Activated CD4-positive, alpha-beta memory T cell treated with anti-CD3 and anti-CD28 coated beads, Interleukin-2, amount 10 ng/mL, durations not matched to agents 7 days and 5 days (primary cell): ENCODE results near the gene ANKRD6. TPM values are rescaled to one million over a fixed set of nuclear protein-coding genes. Genes with fewer than 3 reads are reported as not detected.

ENCODE experiments used
- CTCF ChIA-PET: fragments of 350-600 bp; sonication (Branson Sonifier 250); formaldehyde crosslinking; loops from one replicate; lab custom pipeline; 2021; ENCODE audit warnings: antibody characterized with exemption, inconsistent platforms; lab: Charles Lee
- POLR2A ChIA-PET: fragments of 350-600 bp; sonication (Branson Sonifier 250); formaldehyde crosslinking; loops from one replicate; lab custom pipeline; 2021; ENCODE audit warnings: antibody characterized with exemption; lab: Charles Lee
- DNase-seq: peaks from one replicate; pipeline ENCODE4 v3.0.0-alpha.2; 2020
- H3K27ac Mint-ChIP-seq: one replicate; pipeline ENCODE4 v1.8.0; 2021; ENCODE audit warnings: mild to moderate bottlenecking, mixed read lengths
- H3K27me3 Mint-ChIP-seq: one replicate; pipeline ENCODE4 v1.8.0; 2021; ENCODE audit warnings: mixed read lengths
- H3K36me3 Mint-ChIP-seq: one replicate; pipeline ENCODE4 v1.8.0; 2021; ENCODE audit warnings: low read depth, mixed read lengths
- H3K4me1 Mint-ChIP-seq: one replicate; pipeline ENCODE4 v1.8.0; 2021; ENCODE audit warnings: mixed read lengths
- H3K4me3 Mint-ChIP-seq: one replicate; pipeline ENCODE4 v1.8.0; 2021; ENCODE audit warnings: mild to moderate bottlenecking, mixed read lengths
- H3K9me3 Mint-ChIP-seq: one replicate; pipeline ENCODE4 v1.8.0; 2021; ENCODE audit warnings: mixed read lengths
- total RNA-seq, 2 experiments: library from RNA; stranded (reverse); gene quantifications; one replicate each; pipeline ENCODE4 v1.2.3, GENCODE V29; 2021

ANKRD6 gene
- total RNA-seq, 2 experiments from 2014 or later: 4.2 to 4.8 TPM

DNA sequence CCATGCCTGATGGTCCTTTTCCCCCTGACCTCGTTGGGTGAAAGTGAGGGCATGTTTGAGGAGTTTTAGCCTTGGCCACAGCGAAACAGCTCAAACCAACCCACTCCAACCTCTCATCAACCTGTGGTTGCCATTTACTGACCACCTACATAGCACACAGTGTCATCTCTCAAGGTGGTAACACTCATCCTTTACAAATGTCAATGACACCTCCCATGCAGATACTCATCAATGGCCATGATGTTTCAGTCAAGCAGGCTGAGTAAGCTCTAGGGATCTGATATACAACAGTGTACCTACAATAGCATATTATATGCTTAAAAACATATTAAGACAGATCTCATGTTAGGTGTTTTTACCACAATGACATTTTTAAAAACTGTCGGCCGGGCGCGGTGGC, 30.2 kb upstream of the ANKRD6 start:
- no peak for DNase-seq

DNA sequence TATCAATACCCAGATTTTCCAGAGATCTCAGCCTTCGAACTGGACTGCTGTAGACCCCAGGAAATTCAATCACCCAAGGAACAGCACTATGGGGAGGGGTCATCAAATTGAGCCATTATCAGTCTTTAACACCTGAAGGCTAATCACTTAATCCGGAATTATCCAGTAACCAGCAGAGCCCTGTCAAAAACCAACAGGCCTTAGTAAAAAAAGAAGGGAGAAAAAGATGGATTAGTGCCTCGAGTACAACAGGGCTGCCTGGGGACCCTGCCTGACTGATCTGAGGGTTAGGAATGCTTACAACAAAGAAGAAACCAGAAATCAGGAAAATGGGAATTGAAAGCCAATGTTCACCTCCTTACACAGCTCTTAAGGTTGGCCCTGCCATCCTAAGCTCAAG, 28.4 kb upstream of the ANKRD6 start:
- H3K27me3 Mint-ChIP-seq: peaks cover 8% of the 10 kb centered on the region
- H3K9me3 Mint-ChIP-seq: no peaks in the 10 kb centered on the region
- ChIA-PET CTCF (interaction anchor here (1.4 kb wide), 1 partner anchor 32 kb away, joined by 7 read pairs; no protein-coding TSS in a partner anchor), POLR2A (no interaction called here)
- no peak overlapping the region for H3K27ac Mint-ChIP-seq
- no peaks in the 10 kb centered on the region for H3K36me3 Mint-ChIP-seq
- no peak for DNase-seq
- H3K4me1 Mint-ChIP-seq: peaks cover 3% of the 10 kb centered on the region
- no peak overlapping the region for H3K4me3 Mint-ChIP-seq

More for the DNA sequence above, 30.2 kb upstream of the ANKRD6 start:
- H3K9me3 Mint-ChIP-seq: no peaks in the 10 kb centered on the region
- H3K4me1 Mint-ChIP-seq: peaks cover 3% of the 10 kb centered on the region
- ChIA-PET CTCF (interaction anchor here (0.9 to 1.6 kb wide), 2 partner anchors 18 to 76 kb away, joined by 3 to 4 read pairs; no protein-coding TSS in a partner anchor), POLR2A (no interaction called here)
- H3K36me3 Mint-ChIP-seq: no peaks in the 10 kb centered on the region
- no peak overlapping the region for H3K4me3 Mint-ChIP-seq
- no peak overlapping the region for H3K27ac Mint-ChIP-seq
- peaks cover 5% of the 10 kb centered on the region for H3K27me3 Mint-ChIP-seq

DNA sequence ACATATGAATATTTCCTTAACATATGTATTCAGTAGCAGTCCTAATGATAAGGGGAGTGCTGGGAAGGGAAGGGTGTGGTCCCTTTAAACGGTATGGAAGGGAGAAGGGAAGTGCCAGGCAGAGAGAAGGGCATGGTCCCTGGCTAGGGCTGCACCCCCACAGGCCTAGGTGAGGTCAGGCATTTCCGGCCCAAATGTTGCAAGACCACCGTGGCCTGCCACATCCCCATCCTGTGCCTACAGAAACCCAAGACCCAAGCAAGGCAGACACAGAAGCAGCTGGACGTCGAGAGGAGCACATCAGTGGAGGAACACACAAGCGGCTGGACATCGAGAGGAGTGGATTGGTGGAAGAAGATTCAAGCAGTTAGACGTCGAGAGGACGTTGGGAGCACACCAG, 26.8 kb upstream of the ANKRD6 start:
- Mint-ChIP-seq H3K36me3 (no peaks in the 10 kb centered on the region), H3K27me3 (peaks cover 17% of the 10 kb centered on the region), H3K4me3 (no peak overlapping the region), H3K27ac (no peak overlapping the region), H3K4me1 (peaks cover 11% of the 10 kb centered on the region), H3K9me3 (no peaks in the 10 kb centered on the region)
- no peak for DNase-seq
- ChIA-PET POLR2A (no interaction called here), CTCF (no interaction called here)

DNA sequence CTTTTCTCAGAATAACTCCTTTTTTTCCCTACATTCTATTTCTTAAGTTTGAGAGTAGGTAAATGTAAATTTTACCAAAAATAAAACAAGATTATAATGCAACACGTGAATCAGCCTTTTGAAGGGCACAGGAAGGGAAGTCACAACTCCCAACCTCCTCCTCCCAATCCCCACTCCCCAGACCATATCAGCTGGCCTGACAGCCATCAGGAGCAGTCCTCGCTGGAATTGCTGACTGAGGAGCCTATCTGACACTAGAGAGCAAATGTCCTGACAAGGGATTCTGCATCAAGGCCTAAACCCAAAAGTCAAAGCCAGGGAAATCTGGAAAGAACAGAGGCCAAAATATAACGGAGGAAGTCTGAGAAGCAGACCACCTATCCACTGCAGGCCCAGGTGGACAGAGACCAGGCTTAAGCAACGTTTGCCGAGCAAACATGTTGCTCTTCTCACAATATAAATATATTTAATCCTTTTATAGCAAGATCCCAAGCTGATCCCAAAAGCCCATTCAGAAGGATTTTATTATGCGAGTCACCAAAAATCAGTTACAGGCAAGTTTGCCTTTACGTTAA, 23.4 kb upstream of the ANKRD6 start:
- Mint-ChIP-seq H3K27me3 (peaks cover 37% of the 10 kb centered on the region), H3K9me3 (no peaks in the 10 kb centered on the region), H3K4me1 (peaks cover 21% of the 10 kb centered on the region), H3K36me3 (no peaks in the 10 kb centered on the region), H3K27ac (no peak overlapping the region), H3K4me3 (no peak overlapping the region)
- DNase-seq: no peak
- CTCF ChIA-PET: interaction anchor here (1.3 kb wide), 1 partner anchor 38 kb away, joined by 4 read pairs; no protein-coding TSS in a partner anchor
- POLR2A ChIA-PET: interaction anchor here (1.1 to 3.0 kb wide), 3 partner anchors 33 to 330 kb away, joined by 3 to 12 read pairs (median 3); partner anchors contain the start of gene PNRC1

DNA sequence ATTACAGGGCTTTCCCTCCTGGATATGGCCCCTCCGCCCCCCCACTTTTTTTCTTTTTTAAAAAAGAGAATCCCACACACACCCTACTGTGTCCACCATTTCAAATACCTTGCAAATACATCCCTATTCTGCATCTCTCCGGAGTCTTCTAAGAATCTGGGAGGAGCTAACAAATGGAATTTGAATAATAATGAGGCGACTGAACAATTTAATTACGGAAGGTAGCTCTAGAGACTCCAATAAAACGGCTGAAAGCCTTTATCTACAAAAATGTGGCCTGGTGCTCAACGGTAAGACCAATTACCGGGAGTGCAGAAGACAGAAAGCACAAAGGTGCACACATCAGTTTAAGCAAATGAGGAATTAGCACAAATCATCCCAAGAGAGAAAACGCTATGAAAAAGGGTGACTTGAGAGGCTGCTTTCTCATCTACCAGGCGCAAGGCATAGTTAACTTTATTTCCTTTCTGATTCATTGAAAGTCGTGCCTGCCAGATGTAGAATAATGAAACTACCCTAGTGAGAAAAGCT, 22.7 kb upstream of the ANKRD6 start:
- no peak for DNase-seq
- CTCF ChIA-PET: interaction anchor here (1.3 kb wide), 1 partner anchor 38 kb away, joined by 4 read pairs; no protein-coding TSS in a partner anchor
- no peak overlapping the region for H3K27ac Mint-ChIP-seq
- H3K4me1 Mint-ChIP-seq: peaks cover 21% of the 10 kb centered on the region
- H3K9me3 Mint-ChIP-seq: no peaks in the 10 kb centered on the region
- peak overlapping the region; percentile 71 for H3K4me3 Mint-ChIP-seq
- POLR2A ChIA-PET: interaction anchor here (1.1 to 3.0 kb wide), 5 partner anchors 34 to 330 kb away, joined by 3 to 12 read pairs (median 3); partner anchors contain the start of gene PNRC1
- peaks cover 41% of the 10 kb centered on the region for H3K27me3 Mint-ChIP-seq
- no peaks in the 10 kb centered on the region for H3K36me3 Mint-ChIP-seq

DNA sequence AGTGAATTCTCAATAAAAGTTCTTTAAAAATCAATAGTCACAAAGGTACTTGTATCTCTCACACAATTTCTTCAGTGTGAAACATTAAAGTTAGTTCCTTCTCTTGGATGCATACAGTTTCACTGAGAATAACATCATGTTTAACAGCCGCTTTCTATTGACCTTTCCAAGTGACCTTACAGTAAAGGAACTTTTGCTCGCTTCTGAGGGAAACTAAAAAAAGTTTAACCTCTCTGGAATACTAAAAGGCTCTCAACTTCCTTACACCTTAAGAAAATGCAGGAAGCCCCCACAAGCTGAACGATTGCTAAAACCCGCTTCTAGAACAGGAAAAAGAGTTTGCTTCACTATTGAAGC, 22.2 kb upstream of the ANKRD6 start:
- no peak for DNase-seq
- Mint-ChIP-seq H3K27ac (no peak overlapping the region), H3K27me3 (peaks cover 45% of the 10 kb centered on the region), H3K4me1 (peaks cover 21% of the 10 kb centered on the region), H3K4me3 (peak overlapping the region; percentile 71), H3K36me3 (no peaks in the 10 kb centered on the region), H3K9me3 (no peaks in the 10 kb centered on the region)
- CTCF ChIA-PET: interaction anchor here (1.3 kb wide), 1 partner anchor 39 kb away, joined by 4 read pairs; no protein-coding TSS in a partner anchor
- POLR2A ChIA-PET: interaction anchor here (1.0 to 3.0 kb wide), 7 partner anchors 35 to 331 kb away, joined by 3 to 12 read pairs (median 4); partner anchors contain the start of gene PNRC1

DNA sequence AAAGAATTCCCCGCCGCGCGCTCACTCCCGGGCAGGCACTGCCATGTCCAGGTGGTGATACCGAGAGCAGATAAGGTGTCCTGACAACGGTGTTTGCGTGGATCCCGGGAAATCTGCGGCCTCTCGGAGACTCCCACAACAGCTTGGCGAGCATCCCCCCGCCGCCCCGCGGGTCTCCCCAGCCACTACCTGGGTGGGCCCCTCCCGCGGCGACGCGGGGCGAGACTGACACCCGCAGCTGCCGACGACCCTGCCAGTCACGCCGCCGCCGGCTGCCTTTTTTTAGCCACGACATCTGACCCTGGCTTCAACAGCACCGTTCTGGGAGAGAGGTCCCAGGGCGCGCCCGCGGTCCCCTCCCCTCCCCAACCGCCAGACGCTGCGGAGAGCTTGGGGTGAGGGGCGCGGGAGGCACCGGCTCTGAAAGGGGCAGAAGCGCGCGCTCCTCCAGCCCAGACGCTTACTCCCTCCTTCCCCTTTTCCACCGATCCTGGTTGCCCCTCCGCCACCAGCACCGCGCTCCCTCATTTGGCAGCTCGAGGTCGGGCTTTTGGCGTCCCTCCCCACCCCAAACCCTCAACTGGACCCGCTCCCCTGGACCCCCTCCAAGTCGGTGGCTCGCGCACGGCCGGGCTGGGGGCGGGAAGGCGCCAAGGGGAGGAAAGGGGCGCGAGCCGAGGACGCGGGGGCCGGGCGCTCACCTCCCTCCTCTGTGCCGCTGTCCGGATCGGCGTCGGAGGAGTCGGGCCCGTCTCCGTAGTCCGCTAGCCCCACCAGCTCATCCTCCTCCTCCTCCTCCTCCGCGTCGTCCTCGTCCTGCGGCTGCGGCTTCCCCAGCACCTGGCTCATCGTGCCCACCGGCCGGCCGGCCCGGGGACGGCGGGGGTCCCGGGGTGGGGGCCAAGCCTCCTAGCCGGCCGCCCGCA, 21.5 kb upstream of the ANKRD6 start:
- H3K27ac Mint-ChIP-seq: no peak overlapping the region
- peaks cover 46% of the 10 kb centered on the region for H3K27me3 Mint-ChIP-seq
- DNase-seq: peak; percentile 36
- H3K9me3 Mint-ChIP-seq: no peaks in the 10 kb centered on the region
- ChIA-PET CTCF (interaction anchor here (0.6 to 1.8 kb wide), 5 partner anchors 36 to 198 kb away, joined by 3 to 8 read pairs (median 5); no protein-coding TSS in a partner anchor), POLR2A (interaction anchor here (1.0 to 3.0 kb wide), 8 partner anchors 36 to 331 kb away, joined by 3 to 12 read pairs (median 5); partner anchors contain the start of genes LYRM2, PM20D2 and PNRC1)
- H3K4me3 Mint-ChIP-seq: peak overlapping the region; percentile 71
- H3K4me1 Mint-ChIP-seq: peaks cover 18% of the 10 kb centered on the region
- no peaks in the 10 kb centered on the region for H3K36me3 Mint-ChIP-seq

DNA sequence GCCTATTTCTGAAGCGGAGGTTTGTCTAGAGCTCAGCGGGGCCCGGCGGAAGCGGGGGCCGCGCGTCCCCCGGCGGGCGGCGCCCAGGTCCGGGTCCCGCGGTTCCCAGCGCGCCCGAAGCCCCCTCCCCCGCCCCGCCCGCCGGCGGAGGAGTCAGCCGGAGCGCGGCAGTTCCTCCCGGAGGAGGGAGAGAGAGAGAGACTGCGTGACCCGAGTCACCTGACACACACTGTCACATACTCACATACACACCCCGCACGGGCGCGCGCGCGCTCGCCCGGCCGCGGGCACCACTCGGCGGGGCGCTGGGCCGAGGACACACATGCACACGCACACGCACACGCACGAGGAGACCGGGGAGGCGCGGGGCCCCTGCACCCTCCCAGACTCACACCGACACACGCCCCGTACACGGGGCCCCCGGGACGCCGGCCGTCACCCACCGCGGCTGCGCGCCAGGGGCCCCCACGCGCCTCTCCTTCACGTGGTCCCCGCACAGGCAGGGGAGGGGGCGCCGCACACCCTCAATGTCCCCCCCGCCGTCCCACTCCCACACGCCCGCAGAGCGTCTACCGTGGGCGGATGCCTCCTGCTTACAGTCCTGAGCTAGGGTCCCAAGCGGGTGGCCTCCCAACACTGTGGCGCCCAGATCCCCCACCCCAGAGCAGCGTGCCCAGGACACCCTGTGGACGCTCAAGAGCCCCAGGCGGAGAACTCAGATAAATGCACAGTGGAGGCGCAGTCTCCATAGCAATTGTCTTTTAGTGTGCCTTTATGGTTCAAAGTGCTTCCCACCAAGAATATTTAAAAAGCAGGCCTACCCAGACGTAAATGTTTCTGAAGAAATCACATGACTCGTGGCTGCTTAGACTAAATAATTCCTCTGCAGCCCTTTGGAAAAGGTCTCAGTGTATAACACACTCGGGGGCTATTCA, 20.6 kb upstream of the ANKRD6 start, which contains the start of gene RRAGD:
Gene RRAGD, minus strand, starts transcription at position 203 of the 935 bp plus-strand sequence. CDS start 280 bp downstream, outside the sequence.
- DNase-seq: peak; percentile 70

DNA sequence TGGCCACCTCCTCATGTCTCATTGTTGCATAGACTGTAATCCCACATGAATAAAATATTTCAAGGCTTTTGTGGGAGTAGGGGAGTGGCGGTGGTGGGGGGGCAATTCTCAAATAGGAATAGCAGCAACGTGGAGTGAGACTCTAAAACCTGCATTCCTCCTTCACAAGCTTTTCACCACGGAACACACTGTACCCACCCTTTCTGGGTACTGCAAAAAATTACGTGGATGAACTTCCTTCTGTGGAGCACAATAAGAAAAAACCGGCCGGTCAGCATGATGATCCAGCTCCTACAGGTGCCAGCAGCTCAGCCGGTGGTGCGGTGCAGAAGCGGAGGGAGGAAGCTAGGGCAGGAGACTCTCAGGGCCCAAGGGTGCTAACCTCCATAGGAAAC, 19.9 kb upstream of the ANKRD6 start:
- Mint-ChIP-seq H3K36me3 (no peaks in the 10 kb centered on the region), H3K4me3 (peak overlapping the region; percentile 89), H3K27ac (no peak overlapping the region), H3K27me3 (peaks cover 50% of the 10 kb centered on the region), H3K4me1 (peaks cover 18% of the 10 kb centered on the region), H3K9me3 (no peaks in the 10 kb centered on the region)
- CTCF ChIA-PET: interaction anchor here (1.3 to 1.8 kb wide), 3 partner anchors 17 to 41 kb away, joined by 3 to 5 read pairs (median 4); no protein-coding TSS in a partner anchor
- DNase-seq: no peak
- POLR2A ChIA-PET: interaction anchor here (1.8 kb wide), 1 partner anchor 268 kb away, joined by 5 read pairs; the partner anchor contains the start of gene PM20D2

More for the DNA sequence above, 20.6 kb upstream of the ANKRD6 start, which contains the start of gene RRAGD:
- Mint-ChIP-seq H3K27ac (no peak within 1 kb of the TSS), H3K4me3 (peak within 1 kb of the TSS; percentile 89), H3K9me3 (no peaks in the 10 kb centered on the region), H3K4me1 (peaks cover 18% of the 10 kb centered on the region), H3K36me3 (no peaks in the 10 kb centered on the region), H3K27me3 (peaks cover 46% of the 10 kb centered on the region)
- ChIA-PET POLR2A (interaction anchor here (1.0 to 3.0 kb wide), 6 partner anchors 36 to 332 kb away, joined by 3 to 12 read pairs (median 6); partner anchors contain the start of genes LYRM2, PM20D2 and PNRC1), CTCF (interaction anchor here (1.2 to 1.8 kb wide), 5 partner anchors 18 to 197 kb away, joined by 3 to 8 read pairs (median 5); no protein-coding TSS in a partner anchor)

DNA sequence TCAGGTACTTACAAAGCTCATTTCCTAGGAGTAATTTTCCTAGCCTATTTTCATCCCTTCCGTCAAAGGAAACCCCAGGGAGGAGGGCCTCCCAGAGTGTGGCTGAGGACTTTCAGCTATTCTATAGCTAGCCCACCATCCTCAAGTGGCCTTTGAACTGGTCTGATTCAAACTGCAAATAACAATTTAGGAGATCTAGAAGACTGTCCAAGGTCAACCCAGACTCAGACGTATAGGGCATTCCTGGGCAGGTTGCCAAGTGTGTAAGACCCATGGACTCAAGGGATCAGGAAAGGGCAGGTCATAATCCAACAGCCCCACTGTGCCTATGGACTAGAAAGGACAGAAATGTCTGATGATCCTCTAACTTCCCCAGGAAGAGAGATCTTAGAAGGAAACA, 18.7 kb upstream of the ANKRD6 start:
- Mint-ChIP-seq H3K4me1 (peaks cover 18% of the 10 kb centered on the region), H3K36me3 (no peaks in the 10 kb centered on the region), H3K27me3 (peaks cover 48% of the 10 kb centered on the region), H3K27ac (no peak overlapping the region), H3K9me3 (no peaks in the 10 kb centered on the region), H3K4me3 (no peak overlapping the region)
- ChIA-PET POLR2A (no interaction called here), CTCF (interaction anchor here (1.3 to 1.4 kb wide), 2 partner anchors 16 to 42 kb away, joined by 4 read pairs; no protein-coding TSS in a partner anchor)
- DNase-seq: no peak

DNA sequence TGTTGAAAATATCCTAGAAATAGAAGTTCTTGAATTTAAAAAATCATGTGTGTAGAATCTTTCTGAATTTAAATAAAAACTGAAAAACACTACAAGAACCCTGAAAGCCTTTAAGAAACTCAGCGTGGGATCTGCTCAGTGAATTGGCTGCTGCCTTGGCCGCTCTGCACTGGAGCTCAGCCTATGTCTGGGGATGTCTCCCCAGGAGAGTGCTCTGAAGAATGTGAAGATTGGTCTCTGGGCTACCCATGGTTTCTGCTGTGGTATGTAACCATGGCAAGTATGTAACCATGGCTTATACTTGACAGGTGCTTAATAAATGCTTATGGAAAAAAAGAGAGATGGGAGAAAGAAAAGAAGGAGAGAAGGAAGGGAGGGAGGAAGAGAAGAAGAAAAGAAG, 17.8 kb upstream of the ANKRD6 start:
- no peak for DNase-seq
- POLR2A ChIA-PET: no interaction called here
- Mint-ChIP-seq H3K27me3 (peaks cover 47% of the 10 kb centered on the region), H3K27ac (no peak overlapping the region), H3K4me1 (peaks cover 18% of the 10 kb centered on the region), H3K36me3 (no peaks in the 10 kb centered on the region), H3K4me3 (no peak overlapping the region), H3K9me3 (no peaks in the 10 kb centered on the region)
- CTCF ChIA-PET: interaction anchor here (1.3 to 1.8 kb wide), 3 partner anchors 17 to 43 kb away, joined by 4 to 9 read pairs (median 7); no protein-coding TSS in a partner anchor
